H1 (cell line): ENCODE data around the gene KCNJ10. TPM values are rescaled to one million over a fixed set of nuclear protein-coding genes. Genes with fewer than 3 reads are reported as not detected.

Source experiments
- CTCF ChIA-PET: fragments of 300-600 bp; sonication (Branson Sonifier 250); formaldehyde crosslinking; loops from one replicate; lab custom pipeline; 2021; ENCODE audit not compliant: partially characterized antibody; lab: Charles Lee
- POLR2A ChIA-PET: fragments of 300-600 bp; sonication (Branson Sonifier 250); formaldehyde crosslinking; loops from one replicate; lab custom pipeline; 2021; ENCODE audit warnings: inconsistent platforms; ENCODE audit not compliant: partially characterized antibody; lab: Charles Lee
- DNase-seq, 2 experiments: peaks; one replicate each; pipeline versions ENCODE4 v3.0.0 to v3.0.0-alpha.2; 2010 to 2022; ENCODE audit warnings: low spot score in 2 of 2, low read depth in 1 of 2, mixed read lengths in 1 of 2
- FAIRE-seq: peaks from 2 replicates; lab custom pipeline; 2011; peaks lifted over from hg19 to GRCh38; lab: Jason Lieb, UNC
- H2AFZ ChIP-seq: 2 replicates; pipeline ENCODE4 v1.8.1; 2012; ENCODE audit warnings: low read length, inconsistent platforms
- H2AK5ac ChIP-seq: 2 replicates; pipeline ENCODE4 v1.6.1; 2013; ENCODE audit warnings: low read depth, low read length
- H2BK120ac ChIP-seq: replicated peaks from 2 replicates; pipeline ENCODE3; 2013; ENCODE audit warnings: low read depth, low read length, inconsistent platforms
- H2BK12ac ChIP-seq: 2 replicates; pipeline ENCODE4 v1.6.1; 2013; ENCODE audit warnings: low read depth, low read length
- H2BK15ac ChIP-seq: 2 replicates; pipeline ENCODE4 v1.6.1; 2013; ENCODE audit warnings: low read length
- H2BK20ac ChIP-seq: 2 replicates; pipeline ENCODE4 v1.6.1; 2013; ENCODE audit warnings: low read length
- H2BK5ac ChIP-seq: 2 replicates; pipeline ENCODE4 v1.6.1; 2013; ENCODE audit warnings: low read depth, low read length
- H3K14ac ChIP-seq: 2 replicates; pipeline ENCODE4 v1.6.1; 2013; ENCODE audit warnings: inconsistent platforms; ENCODE audit not compliant: insufficient read length
- H3K18ac ChIP-seq: 2 replicates; pipeline ENCODE4 v1.6.1; 2013; ENCODE audit warnings: low read length; ENCODE audit errors: extremely low read depth
- H3K23ac ChIP-seq: 2 replicates; pipeline ENCODE4 v1.6.1; 2013; ENCODE audit warnings: inconsistent platforms; ENCODE audit not compliant: insufficient read length
- H3K23me2 ChIP-seq: 2 replicates; pipeline ENCODE4 v1.6.1; 2013; ENCODE audit warnings: low read depth, low read length
- H3K27ac ChIP-seq: 2 replicates; pipeline ENCODE4 v1.6.1; 2011; ENCODE audit warnings: low read depth, low read length, inconsistent platforms
- H3K27me3 ChIP-seq, 4 experiments: replicated peaks in 1 of 4; 1 replicate in 1 of 4; 2 replicates in 3 of 4; pipeline versions ENCODE4 v1.6.1 to v1.8.1; 2011 to 2013; ENCODE audit warnings: low read length in 3 of 4, mild to moderate bottlenecking in 3 of 4, inconsistent platforms in 2 of 4, mixed read lengths in 2 of 4, moderate library complexity in 1 of 4; ENCODE audit not compliant: control insufficient read depth in 3 of 4, insufficient read depth in 3 of 4; ENCODE audit errors: extremely low read depth in 1 of 4
- H3K36me3 ChIP-seq, 4 experiments: 2 replicates each; pipeline versions ENCODE4 v1.6.1 to v1.8.1; 2011 to 2013; ENCODE audit warnings: mild to moderate bottlenecking in 4 of 4, low read length in 3 of 4, moderate library complexity in 2 of 4, control low read depth in 1 of 4, inconsistent platforms in 1 of 4; ENCODE audit not compliant: insufficient read depth in 4 of 4, control insufficient read depth in 2 of 4
- H3K4ac ChIP-seq: replicated peaks from 2 replicates; pipeline ENCODE3; 2013; ENCODE audit warnings: low read length, low read depth, mixed read lengths, inconsistent platforms; ENCODE audit not compliant: insufficient read length
- H3K4me1 ChIP-seq, 4 experiments: replicated peaks in 1 of 4; 1 replicate in 1 of 4; 2 replicates in 3 of 4; pipeline versions ENCODE4 v1.6.1 to v1.8.1; 2011 to 2013; ENCODE audit warnings: low read length in 3 of 4, inconsistent platforms in 2 of 4, mixed read lengths in 1 of 4; ENCODE audit not compliant: insufficient read depth in 4 of 4, control insufficient read depth in 3 of 4
- H3K4me2 ChIP-seq, 2 experiments: 2 replicates each; pipeline versions ENCODE4 v1.6.1 to v1.8.1; 2011 to 2013; ENCODE audit warnings: low read depth in 2 of 2, low read length in 2 of 2, control low read depth in 1 of 2, inconsistent platforms in 1 of 2, mild to moderate bottlenecking in 1 of 2; ENCODE audit not compliant: insufficient read depth in 1 of 2
- H3K4me3 ChIP-seq, 4 experiments: fragments of 200-600, 300-600 bp in 1 of 4; sonication (generic), shearing (Covaris generic), sonication (Bioruptor Twin) in 1 of 4; 2 replicates each; pipeline versions ENCODE4 v1.5.1 to v1.8.1; 2011 to 2016; ENCODE audit warnings: low read length in 4 of 4, low read depth in 3 of 4, control low read depth in 2 of 4, inconsistent platforms in 2 of 4, mild to moderate bottlenecking in 2 of 4, mixed read lengths in 1 of 4, moderate library complexity in 1 of 4; ENCODE audit not compliant: insufficient read depth in 2 of 4; ENCODE audit errors: extremely low read depth in 1 of 4
- H3K56ac ChIP-seq: replicated peaks from 2 replicates; pipeline ENCODE3; 2013; ENCODE audit warnings: low read depth, mild to moderate bottlenecking, mixed read lengths, low read length, inconsistent platforms; ENCODE audit not compliant: insufficient read length
- H3K79me1 ChIP-seq: 2 replicates; pipeline ENCODE4 v1.6.1; 2013; ENCODE audit warnings: low read depth, low read length, control low read depth
- H3K79me2 ChIP-seq, 2 experiments: 2 replicates each; pipeline versions ENCODE4 v1.6.1 to v1.8.1; 2012 to 2013; ENCODE audit warnings: low read length in 2 of 2, mild to moderate bottlenecking in 2 of 2, inconsistent platforms in 1 of 2; ENCODE audit not compliant: insufficient read depth in 2 of 2, control insufficient read depth in 1 of 2
- H3K9ac ChIP-seq, 4 experiments: replicated peaks in 1 of 4; 1 replicate in 1 of 4; 2 replicates in 3 of 4; pipeline versions ENCODE4 v1.6.1 to v1.8.1; 2011 to 2013; ENCODE audit warnings: low read depth in 3 of 4, low read length in 3 of 4, control low read depth in 2 of 4, mild to moderate bottlenecking in 2 of 4, moderate library complexity in 2 of 4, inconsistent platforms in 1 of 4; ENCODE audit errors: extremely low read depth in 1 of 4
- H3K9me3 ChIP-seq, 2 experiments: 2 replicates each; pipeline versions ENCODE4 v1.6.1 to v1.8.1; 2012 to 2013; ENCODE audit warnings: mild to moderate bottlenecking in 2 of 2, moderate library complexity in 2 of 2, control low read depth in 1 of 2, inconsistent platforms in 1 of 2, low read depth in 1 of 2, low read length in 1 of 2, mixed read lengths in 1 of 2; ENCODE audit not compliant: insufficient read depth in 2 of 2
- H4K20me1 ChIP-seq, 2 experiments: replicated peaks in 1 of 2; 2 replicates each; pipeline versions ENCODE3 to v1.8.1; 2011 to 2013; ENCODE audit warnings: inconsistent platforms in 2 of 2, low read length in 2 of 2, mild to moderate bottlenecking in 1 of 2; ENCODE audit not compliant: insufficient read depth in 2 of 2, control insufficient read depth in 1 of 2
- H4K5ac ChIP-seq: 2 replicates; pipeline ENCODE4 v1.6.1; 2013; ENCODE audit warnings: low read length, low read depth, mixed read lengths, inconsistent platforms; ENCODE audit not compliant: insufficient read length
- H4K8ac ChIP-seq: 2 replicates; pipeline ENCODE4 v1.8.0; 2013; ENCODE audit warnings: mild to moderate bottlenecking, moderate library complexity, low read length, inconsistent platforms; ENCODE audit not compliant: insufficient read depth; ENCODE audit errors: extremely low read depth
- H4K91ac ChIP-seq: replicated peaks from 2 replicates; pipeline ENCODE3; 2013; ENCODE audit warnings: low read length, mixed read lengths, inconsistent platforms; ENCODE audit not compliant: insufficient read length
- CREB1 ChIP-seq: IDR thresholded peaks from 2 replicates; pipeline ENCODE4 v1.6.1; 2012; ENCODE audit warnings: inconsistent platforms
- CTBP2 ChIP-seq: IDR thresholded peaks from 2 replicates; pipeline ENCODE4 v1.7.0; 2011; ENCODE audit warnings: borderline replicate concordance, mild to moderate bottlenecking, moderate library complexity, mixed read lengths, low read length; ENCODE audit not compliant: insufficient read depth, insufficient read length
- EP300 ChIP-seq, 2 experiments: IDR thresholded peaks; 1 replicate in 1 of 2; 2 replicates in 1 of 2; pipeline ENCODE4 v1.6.1; 2011 to 2012; ENCODE audit warnings: low read depth in 2 of 2, low read length in 2 of 2, mild to moderate bottlenecking in 2 of 2, borderline replicate concordance in 1 of 2, inconsistent platforms in 1 of 2, moderate library complexity in 1 of 2
- GABPA ChIP-seq: IDR thresholded peaks from 2 replicates; pipeline ENCODE4 v1.6.1; 2011; ENCODE audit warnings: mild to moderate bottlenecking, low read length, moderate library complexity, borderline replicate concordance; ENCODE audit not compliant: insufficient read depth
- HDAC2 ChIP-seq, 2 experiments: fragments of 300-600 bp in 1 of 2; sonication (generic) in 1 of 2; IDR thresholded peaks; 2 replicates each; pipeline ENCODE4 v1.6.1; 2011 to 2012; ENCODE audit warnings: low read depth in 2 of 2, low read length in 2 of 2, mild to moderate bottlenecking in 2 of 2, moderate library complexity in 2 of 2, borderline replicate concordance in 1 of 2, inconsistent platforms in 1 of 2
- NRF1 ChIP-seq: IDR thresholded peaks from 2 replicates; pipeline ENCODE4 v1.6.1; 2011; ENCODE audit warnings: mild to moderate bottlenecking, low read depth, low read length, improper control_type of control experiment
- POLR2AphosphoS5 ChIP-seq: IDR thresholded peaks from 2 replicates; pipeline ENCODE4 v1.6.1; 2011; ENCODE audit warnings: low read depth, low read length
- RXRA ChIP-seq: IDR thresholded peaks from 2 replicates; pipeline ENCODE4 v1.6.1; 2011; ENCODE audit warnings: low read depth, mild to moderate bottlenecking, low read length, moderate library complexity; ENCODE audit not compliant: insufficient read depth
- SIRT6 ChIP-seq: IDR thresholded peaks from one replicate; pipeline ENCODE4 v1.7.1; 2012; ENCODE audit warnings: low read length, inconsistent platforms
- SUZ12 ChIP-seq: fragments of 200-600 bp; sonication (generic); IDR thresholded peaks from 2 replicates; pipeline ENCODE4 v1.6.1; 2012; ENCODE audit warnings: mild to moderate bottlenecking, inconsistent platforms, low read length, moderate library complexity, mixed read lengths
- TAF1 ChIP-seq: IDR thresholded peaks from 2 replicates; pipeline ENCODE4 v1.6.1; 2011; ENCODE audit warnings: mild to moderate bottlenecking, low read depth, low read length
- WGBS, 2 experiments: shearing (Covaris generic) in 1 of 2; methylation state at CpG; one replicate each; pipeline versions ENCODE4 v1.1.6 to v1.1.7; 2013 to 2015; ENCODE audit warnings: low lambda C conversion rate in 2 of 2, mixed read lengths in 2 of 2, inconsistent platforms in 1 of 2, low coverage in 1 of 2, missing lambda C conversion rate in 1 of 2; ENCODE audit not compliant: insufficient replicate concordance in 2 of 2, insufficient coverage in 1 of 2, insufficient read length in 1 of 2; ENCODE audit errors: extremely low coverage in 1 of 2, missing lambda C conversion rate in 1 of 2; 5-methylcytosine and 5-hydroxymethylcytosine counted together
- polyA plus RNA-seq, 7 experiments: library from polyadenylated mRNA; depleted of rRNA in 3 of 7; stranded (reverse) in 5 of 7; unstranded in 2 of 7; fragments of >200 nt in 5 of 7; fragments of 200-250 nt in 2 of 7; gene quantifications; 1 replicate in 5 of 7; 2 replicates in 1 of 7; 4 replicates in 1 of 7; pipeline versions ENCODE4 v1.2.1 to v1.2.3, GENCODE V29; 2011 to 2013; ENCODE audit warnings: missing spikeins in 2 of 7, mixed read lengths in 2 of 7
- total RNA-seq: library from RNA; stranded (reverse); fragmentation: NEBNext Ultra II Directional; extraction: Animal tissue kit (Norgen Biotek cat#: 25700); gene quantifications from 2 replicates; pipeline ENCODE4 v1.2.1, GENCODE V29; 2021

KCNJ10 gene
- total and polyA plus RNA-seq, 2 of the 8 experiments (the other 6 are each of a cell fraction or from before 2014, with no cell fraction given) = 1.7 to 2.4 TPM

DNA sequence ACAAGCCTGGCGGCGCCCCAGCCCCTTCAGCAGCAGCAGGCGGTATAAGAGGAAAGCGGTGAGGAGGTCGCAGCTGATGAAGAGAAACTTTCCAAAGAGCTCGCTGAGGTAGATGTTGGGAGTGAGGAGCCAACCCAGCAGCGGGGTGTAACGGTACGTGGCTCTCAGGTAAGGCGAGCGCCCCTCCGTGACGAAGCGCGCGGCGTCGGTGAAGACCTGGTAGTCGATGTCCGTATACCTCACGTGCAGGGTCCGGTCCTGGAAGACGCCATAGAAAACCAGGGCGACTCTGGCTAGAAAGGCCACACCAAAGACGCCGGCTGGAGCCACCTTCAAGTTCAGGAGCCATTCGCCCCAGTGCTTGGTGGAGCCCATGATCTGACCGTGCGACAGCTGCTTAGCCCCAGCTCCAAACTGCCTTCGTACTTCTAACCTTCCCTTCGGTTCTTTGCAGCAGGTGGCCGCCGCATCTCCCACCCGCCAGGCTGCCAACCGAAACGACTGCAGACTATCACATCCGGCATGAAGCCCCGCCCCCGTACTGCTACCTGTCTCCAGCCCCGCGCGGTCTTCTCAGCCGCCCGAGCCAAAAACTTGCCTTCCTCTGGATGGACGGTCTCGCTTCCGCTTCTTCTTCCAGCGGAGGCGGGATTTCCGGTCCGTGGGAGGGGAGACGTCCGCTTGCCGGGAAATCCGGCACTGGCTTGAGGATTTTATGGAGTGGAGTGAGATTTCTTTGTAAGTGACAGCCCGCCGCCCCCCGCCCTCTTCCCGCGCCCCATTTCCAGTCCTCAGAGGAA lies 38.4 kb downstream of the KCNJ10 start, which contains the start of gene PIGM:
TSS of gene PIGM (minus strand) at position 626 of the 800 bp plus-strand sequence. CDS start at position 375, 251 bp downstream.
- CTCF ChIA-PET = interaction anchor here (0.9 to 4.8 kb wide), 16 partner anchors 10 to 820 kb away, joined by 3 to 31 read pairs (median 5); partner anchors contain the start of gene IGSF9
- Histone ChIP-seq H3K14ac (no peak within 1 kb of the TSS), H3K36me3 (no peaks in the 10 kb centered on the region; a peak in 1 of 8 replicates), H2AFZ (peak within 1 kb of the TSS; percentile 95), H3K9ac (peak within 1 kb of the TSS; percentile 66 to 75 (median 70)), H3K56ac (peak within 1 kb of the TSS; percentile 78), H2AK5ac (no peak within 1 kb of the TSS), H2BK5ac (peak within 1 kb of the TSS; percentile 84; the same call in 1 of the 2 replicates), H3K27me3 (no peaks in the 10 kb centered on the region; a peak in 2 of 7 replicates), H3K4ac (no peak within 1 kb of the TSS), H4K91ac (no peak within 1 kb of the TSS), H3K4me1 (peaks cover 0 to 6% (median 2%) of the 10 kb centered on the region in 4 experiments; a peak in 5 of 7 replicates), H3K23me2 (peaks cover 17% of the 10 kb centered on the region), H3K9me3 (no peaks in the 10 kb centered on the region), H4K20me1 (no peaks in the 10 kb centered on the region), H3K79me2 (peaks cover 4 to 22% of the 10 kb centered on the region in 2 experiments; a peak in 3 of 4 replicates), H2BK120ac (peak within 1 kb of the TSS; percentile 29), H3K18ac (peak within 1 kb of the TSS; percentile 75; the same call in 1 of the 2 replicates), H4K8ac (peak within 1 kb of the TSS; percentile 95), H3K4me3 (peak within 1 kb of the TSS; percentile 72 to 88 (median 80)), H3K4me2 (peak within 1 kb of the TSS; percentile 87 to 88), H4K5ac (peak within 1 kb of the TSS; percentile 84), H3K27ac (peak within 1 kb of the TSS; percentile 72), H3K79me1 (no peaks in the 10 kb centered on the region), H2BK12ac (peak within 1 kb of the TSS; percentile 62), H3K23ac (no peak within 1 kb of the TSS), H2BK15ac (no peak within 1 kb of the TSS), H2BK20ac (no peak within 1 kb of the TSS)
- DNase-seq (peak; percentile 91 to 95), FAIRE-seq (peak; percentile 42)
- 1% methylated on average over 60 of the region's 60 CpGs; no CpG with 5 or more reads in 1 of the 2 experiments for WGBS, 2 experiments
- POLR2A ChIA-PET = interaction anchor here (0.7 to 3.2 kb wide), 13 partner anchors 8 to 190 kb away, joined by 3 to 18 read pairs (median 4); no protein-coding TSS in a partner anchor
- TF ChIP-seq POLR2AphosphoS5 (peak; percentile 61), GABPA (peak; percentile 94), HDAC2 (IDR thresholded peaks at IDR 0.05; ENCODE audit: borderline replicate concordance in 1 of 2, low read depth in 2 of 2, low read length in 2 of 2) (no peak), NRF1 (no peak), SUZ12 (no peak), CTBP2 (peak; percentile 61), EP300 (IDR thresholded peaks at IDR 0.05; ENCODE audit: borderline replicate concordance in 1 of 2, low read depth in 2 of 2, low read length in 2 of 2) (peak in 1 of 2 experiments; percentile 63; a peak in 1 of 3 replicates), CREB1 (peak; percentile 62), SIRT6 (no peak), TAF1 (peak; percentile 76; the same call in 1 of the 2 replicates), RXRA (no peak)
